Iris pigment epithelial cell (primary cell): ENCODE results near the gene PRRX2.

Source experiments
- DNase-seq: peaks from one replicate; pipeline ENCODE4 v3.0.0-alpha.2; 2011; ENCODE audit warnings: low read depth

Gene PRRX2

DNA sequence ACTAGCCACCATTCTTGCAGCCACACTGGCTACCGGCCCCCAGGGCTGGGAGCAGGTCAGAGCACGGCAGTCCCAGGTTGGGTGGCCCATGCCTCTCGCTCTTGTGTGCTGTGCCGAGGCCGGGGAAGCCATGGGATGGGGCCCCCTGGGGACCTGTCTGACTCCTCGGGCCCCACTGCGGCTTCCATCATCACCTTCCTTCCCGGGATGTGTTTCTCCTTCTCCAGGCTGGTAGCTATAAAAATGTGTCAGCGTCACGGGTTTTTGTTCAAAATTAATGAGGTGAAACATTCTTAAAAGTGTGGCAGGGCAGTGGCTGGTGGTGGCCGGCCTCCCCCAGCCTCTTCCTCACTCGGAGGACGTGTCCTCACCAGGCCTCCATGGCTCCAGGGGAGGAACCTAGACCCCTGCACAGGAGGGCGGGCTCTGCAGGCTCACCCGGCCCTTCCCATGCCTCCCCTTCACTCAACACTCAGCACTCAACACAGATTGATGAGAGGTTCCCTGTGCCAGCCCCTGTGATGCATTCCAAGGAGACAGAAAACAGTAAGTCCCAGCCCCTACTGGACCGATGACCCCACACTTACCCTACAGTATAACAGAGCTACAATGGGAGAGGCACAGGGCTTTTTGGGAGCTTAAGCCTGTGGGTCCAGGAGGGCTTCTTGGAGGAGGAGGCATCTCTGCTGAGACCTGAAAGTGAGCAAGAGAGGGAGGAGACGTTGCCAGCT, 44.2 kb downstream of the PRRX2 start:
- no peak for DNase-seq

DNA sequence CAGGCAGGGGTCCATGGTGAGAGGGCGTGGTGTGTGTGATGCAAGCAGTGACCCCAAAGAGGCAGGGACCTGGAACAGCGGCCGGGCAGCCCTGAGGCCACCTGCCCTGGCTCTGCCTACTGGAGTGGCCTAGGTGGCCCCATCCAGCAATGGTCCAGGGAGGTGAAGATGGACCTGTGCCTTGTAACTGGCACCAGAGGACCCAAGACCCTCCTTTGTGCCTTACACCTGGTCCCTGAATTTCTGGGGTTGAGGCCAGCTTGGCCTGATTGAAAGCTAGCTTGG, 44.7 kb downstream of the PRRX2 start:
- no peak for DNase-seq

DNA sequence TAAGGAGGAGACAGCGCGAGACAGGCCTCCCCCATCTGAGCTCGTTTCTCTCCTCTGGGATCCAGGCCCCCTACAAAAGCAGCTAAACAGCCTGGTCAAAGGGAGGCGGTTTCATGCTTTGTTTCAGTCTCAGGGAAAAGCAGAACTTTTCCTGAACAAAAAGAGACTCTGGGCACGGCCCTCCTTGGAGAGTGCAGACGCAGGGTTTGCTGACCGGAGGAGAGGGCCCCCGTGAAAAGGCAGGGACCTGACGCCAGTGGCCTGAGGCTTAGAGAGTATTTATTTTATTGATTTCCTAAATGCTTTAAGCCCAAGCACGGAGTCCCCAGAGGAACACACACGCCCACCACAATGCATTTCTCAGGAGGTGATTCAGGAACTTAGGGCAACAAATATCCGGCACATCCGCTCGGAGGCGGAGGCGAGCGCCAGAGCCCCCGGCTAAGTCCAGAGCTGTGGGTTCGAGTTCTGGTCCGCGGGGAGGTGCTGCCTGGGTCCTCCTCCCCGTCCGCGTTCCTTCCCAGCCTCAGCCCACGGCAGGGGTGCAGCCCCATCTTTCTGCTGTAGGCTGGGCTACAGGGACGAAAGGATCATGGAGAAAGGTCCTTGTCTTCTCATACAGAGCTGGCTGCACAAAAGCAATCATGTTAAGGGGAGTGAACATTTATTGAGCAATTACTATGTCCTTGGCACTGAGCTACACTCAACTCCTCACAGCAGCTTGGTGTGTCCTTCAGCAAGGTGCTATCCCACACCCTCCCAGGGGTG, 47.4 kb downstream of the PRRX2 start:
- peak; percentile 79 for DNase-seq

DNA sequence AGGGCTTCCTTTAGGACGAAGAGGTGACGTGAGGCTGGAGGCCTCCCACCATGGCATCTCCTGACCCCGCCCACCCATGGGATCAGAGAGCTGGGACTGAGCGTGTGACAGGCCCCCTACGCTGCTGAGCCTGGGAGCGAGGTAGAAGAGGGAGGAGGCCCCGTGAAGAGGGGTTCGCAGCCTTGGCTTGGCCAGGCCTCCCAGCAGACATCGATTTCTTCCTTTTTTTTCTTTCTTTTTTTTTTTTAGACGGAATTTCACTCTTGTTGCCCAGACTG, 47.9 kb downstream of the PRRX2 start:
- no peak for DNase-seq

DNA sequence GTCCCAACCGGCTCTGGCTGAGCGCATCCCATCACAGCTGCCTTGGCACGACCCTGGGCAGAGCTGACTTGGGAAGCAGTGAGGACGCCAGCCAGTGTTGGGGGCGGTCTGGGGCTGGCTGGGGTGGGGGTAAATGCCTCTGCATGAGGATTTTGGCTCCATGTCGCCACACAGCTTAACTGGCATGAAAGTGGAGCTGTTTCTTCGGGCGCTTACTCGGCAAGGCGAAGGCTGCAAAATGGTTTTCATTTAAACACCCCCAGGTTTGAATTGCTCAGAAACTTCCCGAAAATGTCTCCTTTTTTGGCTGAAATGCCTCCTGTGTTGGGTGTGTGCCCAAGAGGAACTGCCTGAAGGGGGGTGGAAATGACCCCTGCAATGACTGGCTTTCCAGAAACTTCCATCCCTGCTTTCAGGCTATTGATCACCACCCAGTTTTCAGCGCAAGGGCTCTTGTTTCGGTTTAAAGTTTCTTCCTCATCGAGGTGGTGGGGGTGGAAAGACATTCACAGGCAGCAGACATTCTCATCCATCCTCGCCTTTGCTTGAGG, 49.1 kb downstream of the PRRX2 start:
- DNase-seq, result no peak

DNA sequence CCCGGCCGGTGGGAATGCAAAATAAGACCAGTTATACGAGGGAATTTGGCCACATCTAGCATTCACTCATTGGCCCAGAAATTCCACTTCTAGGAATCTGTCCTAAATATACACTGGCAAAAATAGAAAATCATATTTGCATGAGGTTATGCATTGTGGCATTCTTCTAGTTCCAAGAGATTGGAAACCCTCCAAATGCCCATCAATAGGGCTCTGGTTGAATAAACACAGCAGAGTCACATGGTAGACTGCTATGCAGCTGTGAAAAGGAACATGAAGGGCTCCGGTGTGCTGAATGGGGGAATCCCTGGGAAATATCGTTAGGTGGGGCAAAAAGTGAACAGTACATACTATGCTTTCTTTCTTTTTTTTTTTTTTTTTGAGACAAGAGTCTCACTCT, 50.6 kb downstream of the PRRX2 start:
- peak; percentile 48 for DNase-seq

DNA sequence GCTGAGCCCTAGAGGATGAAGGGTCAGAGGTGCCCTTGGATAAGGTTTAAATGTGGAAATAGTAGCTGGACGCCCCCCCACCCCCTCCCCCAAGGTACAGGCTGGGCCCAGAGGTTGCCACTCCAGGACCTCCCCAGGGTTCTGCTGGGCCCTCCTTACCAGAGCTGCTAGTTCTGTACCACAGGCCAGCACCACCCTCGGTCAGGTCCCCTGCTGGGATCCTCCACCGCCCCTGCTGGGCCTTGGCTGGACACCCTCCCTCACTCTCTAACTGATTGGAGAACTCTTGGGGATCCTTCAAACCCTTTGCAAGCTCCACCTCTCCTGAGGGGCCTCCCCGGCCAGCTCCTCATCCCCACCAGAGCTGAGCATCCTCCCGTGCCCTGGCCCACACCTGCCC, 52.5 kb downstream of the PRRX2 start:
- no peak for DNase-seq

DNA sequence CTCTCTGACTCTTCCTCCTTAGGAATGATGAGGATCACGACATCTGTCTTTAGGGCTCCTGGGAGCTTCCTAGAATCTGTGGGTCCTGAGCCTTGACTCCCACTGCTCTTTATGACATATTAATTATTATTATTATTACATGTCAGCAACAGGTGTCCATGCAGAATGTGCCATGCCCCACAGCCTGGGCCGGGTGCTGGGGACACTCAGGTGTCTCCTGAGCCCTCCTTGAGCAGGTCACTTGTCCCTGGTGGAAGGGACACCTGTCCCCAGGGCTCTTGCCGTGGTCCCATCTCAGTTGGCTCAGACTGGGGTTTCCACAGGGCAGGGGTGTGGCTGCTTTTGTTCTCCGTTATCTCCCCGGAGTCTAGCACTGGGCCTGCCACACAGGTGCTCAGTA, 53.2 kb downstream of the PRRX2 start:
- no peak for DNase-seq

DNA sequence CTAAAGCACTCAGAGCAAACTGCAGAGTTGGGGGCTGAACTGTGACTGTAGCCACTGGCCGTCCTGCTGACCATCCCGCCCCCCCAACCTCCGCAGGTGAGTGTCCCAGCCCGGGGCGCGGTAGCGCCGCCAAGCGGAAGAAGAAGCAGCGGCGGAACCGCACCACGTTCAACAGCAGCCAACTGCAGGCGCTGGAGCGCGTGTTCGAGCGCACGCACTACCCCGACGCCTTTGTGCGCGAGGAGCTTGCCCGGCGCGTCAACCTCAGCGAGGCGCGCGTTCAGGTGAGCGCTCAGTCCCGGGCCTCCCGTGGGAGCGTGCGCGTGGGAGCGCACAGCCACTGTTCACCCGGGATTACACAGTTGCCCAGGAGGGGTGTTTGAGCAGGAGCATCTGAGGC, 53.7 kb downstream of the PRRX2 start:
- no peak for DNase-seq

DNA sequence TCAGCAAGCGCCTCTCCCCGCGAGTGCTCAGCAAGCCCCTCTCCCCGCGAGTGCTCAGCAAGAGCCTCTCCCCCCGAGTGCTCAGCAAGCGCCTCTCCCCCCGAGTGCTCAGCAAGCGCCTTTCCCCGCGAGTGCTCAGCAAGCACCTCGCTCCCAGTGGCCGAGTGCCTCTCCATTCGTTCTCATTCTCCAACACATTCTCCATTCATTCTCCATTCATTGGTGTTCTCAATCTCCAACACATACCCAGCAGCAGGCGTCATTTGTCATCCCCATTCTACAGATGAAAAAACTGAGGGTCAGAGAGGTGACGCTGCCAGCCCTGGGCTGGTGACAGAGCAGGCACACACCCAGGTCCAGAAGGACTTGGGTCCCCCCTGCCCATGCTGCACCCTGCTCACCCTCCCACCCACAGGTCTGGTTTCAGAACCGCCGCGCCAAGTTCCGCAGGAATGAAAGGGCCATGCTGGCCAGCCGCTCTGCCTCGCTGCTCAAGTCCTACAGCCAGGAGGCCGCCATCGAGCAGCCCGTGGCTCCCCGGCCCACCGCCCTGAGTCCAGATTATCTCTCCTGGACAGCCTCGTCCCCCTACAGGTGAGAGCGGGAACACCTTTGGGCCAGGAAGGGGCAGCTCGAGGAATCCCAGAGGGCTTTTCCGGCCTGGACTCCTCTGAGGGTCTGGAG, 54.9 kb downstream of the PRRX2 start:
- DNase-seq, result no peak

DNA sequence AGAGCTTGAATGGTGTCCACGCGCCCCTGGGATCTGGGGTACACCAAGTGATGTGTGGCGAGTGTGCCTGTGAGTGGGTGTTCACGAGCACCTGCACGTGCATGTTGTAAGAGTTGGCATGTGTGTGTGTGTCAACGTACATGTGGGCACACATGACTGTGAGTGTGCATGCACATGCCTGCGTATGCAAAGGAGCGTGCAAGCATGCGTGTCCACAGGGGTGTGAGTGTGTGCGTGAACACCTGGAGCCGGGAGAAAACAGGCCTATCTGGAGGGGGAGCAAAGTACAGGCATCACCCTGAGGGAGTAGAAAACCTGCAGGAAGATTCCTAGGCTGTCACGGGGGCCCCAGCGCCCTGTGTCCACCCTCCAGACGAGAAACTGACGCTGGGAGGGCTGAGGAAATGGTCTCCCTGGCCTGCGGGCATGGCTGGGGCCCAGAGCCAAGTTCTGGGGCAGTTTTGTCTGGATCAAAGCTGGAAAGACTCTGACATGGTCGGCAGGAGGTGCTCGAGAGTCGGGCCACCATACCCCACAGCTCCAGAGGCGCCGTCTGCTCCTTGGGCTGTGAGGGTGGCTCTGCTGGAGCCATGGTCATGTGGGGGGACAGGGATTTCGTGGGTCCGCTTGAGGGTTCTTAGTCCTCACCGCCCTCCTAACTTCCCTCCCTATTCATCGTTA, 55.6 kb downstream of the PRRX2 start:
- no peak for DNase-seq

DNA sequence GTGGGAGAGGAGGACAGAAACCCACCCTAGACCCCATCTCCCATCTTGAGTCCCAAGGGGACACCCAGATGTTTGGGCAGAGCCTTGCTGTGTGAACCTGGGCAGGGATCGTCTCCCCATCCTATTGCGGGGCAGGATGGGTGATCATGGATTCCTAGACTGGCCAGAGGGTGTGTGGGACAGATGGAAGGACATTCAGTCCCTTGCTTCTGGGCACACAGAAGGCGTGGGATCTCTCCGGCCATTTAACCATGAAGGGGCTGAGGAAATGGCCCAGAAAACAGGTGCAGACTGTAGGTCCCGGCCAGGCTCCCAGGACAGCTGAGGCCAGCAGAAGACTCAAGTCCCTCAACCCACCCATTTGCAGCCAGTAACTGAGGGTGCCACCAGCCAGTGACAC, 57.5 kb downstream of the PRRX2 start:
- DNase-seq, result no peak

DNA sequence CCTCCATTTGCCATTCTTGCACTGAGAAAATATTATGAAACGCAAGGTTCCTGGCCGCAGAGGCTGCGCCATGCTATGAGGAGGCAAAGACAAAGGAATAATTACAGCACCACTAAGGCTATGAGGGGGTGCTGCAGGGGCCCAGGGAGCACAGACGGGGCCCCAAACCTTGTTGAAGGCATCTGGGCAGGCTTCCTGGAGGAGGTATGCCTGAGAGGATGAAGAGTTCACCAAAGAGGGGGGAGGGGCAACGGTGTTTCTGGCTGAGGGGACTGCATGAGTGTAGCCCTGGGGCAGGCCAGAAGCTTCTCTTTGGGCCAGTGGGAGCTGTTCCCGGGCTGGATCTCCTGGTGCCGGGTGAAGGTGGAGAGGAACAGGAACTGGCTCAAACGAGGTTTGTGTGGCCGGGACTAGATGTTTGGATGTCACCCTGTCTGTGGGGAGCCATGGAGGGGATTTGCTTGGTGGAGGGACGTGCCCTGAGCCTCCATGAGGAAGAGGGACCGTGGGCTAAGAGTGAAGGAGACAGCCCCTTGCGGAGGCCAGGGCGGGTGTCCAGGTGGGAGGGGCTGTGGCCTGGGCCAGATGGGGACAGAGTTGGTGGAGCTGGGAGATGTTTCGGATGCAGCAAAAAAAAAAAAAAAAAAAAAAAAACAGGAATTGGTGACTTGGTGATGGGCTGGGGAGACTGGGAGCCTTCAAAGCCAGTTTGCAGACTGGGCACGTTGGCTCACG, 59.2 kb downstream of the PRRX2 start:
- DNase-seq, result no peak

DNA sequence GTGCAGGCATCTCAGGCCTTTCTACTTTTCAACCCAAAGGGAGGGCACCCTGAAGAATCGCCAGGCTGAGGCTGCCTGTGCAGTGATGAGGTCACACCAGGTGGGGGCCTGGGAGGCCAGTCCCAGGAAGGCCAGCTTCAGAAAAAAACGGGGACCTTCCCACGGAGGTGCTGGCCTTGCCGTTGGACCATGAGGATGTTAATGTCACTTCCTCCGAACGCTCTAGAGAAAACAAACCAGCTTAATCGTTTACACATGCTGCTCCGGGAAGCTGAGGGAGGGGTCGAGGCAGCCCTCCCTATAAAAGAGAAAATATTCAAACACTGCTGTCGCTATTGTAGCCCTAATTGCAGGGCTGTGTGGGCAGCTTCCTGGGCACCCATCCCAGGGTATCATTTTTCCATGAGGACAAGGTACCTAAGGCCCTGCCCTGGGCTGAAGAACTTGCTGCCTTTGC, 60.4 kb downstream of the PRRX2 start:
- no peak for DNase-seq

DNA sequence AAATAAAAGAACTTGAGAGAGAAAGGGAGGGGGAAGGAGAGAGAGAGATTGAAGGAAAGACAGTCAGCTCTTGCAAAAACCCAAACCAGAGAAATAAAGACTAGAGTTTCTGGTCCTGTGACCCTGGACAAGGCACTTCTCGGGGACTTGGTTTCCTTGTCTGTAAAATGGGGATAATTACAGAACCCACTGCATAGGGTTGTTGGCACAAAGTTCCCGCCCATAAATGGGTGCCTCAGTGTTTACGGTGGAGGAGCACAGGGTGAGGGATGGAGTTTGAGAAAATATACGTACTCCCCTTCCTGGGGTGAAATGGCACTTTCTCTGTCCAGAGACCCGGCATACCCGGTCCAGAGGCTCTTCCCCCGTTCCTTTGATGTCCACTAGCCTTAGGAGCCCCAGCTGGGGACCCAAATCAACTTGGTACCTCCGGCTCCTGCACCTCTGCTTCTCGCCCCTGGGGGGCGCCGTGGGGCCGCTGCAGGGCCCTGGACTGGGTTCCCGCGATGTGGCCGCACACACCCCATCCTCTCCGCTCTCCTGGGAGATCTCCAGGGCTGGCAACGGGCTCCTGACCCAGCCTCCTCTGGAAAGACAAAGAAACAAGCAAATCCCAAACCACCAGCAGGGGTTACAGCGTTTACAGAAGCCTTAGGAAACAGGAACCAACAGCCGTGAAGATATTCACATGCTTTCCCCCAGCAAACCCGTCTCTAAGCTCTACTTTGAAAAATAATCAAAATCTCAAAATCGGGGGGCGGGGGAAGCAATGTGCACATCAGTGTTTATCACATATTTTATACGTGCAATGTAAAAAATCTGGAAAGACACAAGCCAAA, 61.1 kb downstream of the PRRX2 start:
- DNase-seq, result peak; percentile 72

DNA sequence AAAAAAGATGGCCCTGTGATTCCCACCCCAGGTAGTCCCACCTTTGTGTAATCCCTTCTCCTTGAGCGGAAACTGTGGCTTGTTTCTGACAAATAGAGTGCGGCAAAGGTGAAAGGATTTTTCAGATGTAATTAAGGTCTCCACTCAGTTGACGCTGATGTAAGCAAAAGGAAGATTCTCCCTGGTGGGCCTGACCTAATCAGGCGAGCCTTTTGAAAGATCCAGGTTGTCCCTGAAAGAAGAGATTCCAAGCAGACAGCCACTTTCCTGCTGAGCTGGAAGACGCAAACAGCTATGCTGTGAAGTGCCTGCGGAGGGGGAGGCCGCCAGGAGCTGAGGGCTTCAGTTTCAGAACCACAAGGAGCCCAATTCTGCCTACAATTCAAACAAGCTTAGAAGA, 63.3 kb downstream of the PRRX2 start:
- no peak for DNase-seq

DNA sequence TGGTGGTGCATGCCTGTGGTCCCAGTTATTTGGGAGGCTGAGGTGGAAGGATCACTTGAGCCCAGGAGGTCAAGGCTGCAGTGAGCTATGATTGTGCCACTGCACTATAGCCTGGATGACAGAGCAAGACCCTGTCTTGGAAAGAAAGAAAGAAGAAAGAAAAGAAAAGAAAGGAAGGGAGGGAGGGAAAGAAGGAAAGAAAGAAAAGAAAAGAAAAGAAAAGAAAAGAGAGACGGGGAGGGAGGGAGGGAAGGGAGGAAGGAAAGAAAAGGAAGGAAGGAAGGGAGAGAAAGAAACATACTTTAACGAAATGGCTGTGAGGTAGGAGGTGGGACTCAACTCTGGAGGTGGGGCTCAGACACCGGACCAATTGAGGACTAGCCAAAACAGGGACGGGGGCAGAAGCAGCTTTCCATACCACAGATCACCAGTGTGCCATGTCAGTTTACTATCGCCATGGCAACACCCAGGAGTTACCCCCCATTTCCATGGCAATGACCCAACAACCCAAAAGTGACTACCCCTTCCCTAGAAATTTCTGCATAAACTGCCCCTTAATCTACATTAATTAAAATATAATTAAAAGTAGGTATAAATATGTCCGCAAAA, 66.1 kb downstream of the PRRX2 start:
- DNase-seq, result no peak

DNA sequence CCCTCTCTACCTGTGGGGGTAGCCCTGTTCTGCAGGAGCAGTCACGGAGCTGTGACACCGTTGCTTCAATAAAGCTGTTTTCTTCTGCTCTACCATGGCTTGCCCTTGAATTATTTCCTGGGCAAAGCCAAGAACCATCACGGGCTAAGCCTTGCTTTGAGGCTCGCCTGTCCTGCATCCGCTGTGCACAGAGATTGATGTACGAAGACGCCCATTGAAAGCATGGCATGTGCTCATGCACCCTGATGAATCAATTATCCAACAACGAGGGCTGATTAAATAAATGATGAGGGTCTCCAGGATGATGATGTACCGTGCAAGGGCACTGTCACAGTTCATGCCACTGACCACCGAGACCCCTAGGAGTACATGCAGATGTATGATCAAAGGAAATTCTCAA, 66.7 kb downstream of the PRRX2 start:
- DNase-seq, result no peak

DNA sequence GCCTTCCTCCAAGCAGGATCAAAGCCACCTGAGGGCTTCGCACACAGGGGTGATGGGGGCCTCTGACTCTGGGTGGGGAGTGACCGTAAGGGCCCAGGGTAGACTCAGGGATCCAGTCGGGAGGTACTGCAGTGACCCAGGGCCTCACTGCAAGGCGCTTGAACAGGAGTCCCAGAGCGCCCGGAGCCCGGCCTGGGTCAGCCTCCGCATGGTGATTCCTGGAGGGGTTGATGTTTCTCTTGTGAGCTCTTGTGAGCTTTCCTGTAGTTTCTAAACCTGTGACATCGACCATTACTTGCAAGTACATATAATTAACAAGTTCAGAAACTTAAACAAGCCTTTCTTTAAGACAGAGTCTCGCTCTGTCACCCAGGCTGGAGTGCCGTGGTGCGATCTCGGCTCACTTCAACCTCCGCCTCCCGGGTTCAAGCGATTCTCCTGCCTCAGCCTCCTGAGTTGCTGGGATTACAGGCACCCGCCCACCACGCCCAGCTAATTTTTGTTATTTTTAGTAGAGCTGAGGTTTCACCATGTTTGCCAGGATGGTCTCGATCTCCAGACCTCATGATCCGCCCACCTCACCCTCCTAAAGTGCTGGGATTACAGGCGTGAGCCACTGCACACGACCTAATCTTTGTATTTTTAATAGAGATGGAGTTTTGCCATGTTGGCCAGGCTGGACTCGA, 67.6 kb downstream of the PRRX2 start:
- no peak for DNase-seq

DNA sequence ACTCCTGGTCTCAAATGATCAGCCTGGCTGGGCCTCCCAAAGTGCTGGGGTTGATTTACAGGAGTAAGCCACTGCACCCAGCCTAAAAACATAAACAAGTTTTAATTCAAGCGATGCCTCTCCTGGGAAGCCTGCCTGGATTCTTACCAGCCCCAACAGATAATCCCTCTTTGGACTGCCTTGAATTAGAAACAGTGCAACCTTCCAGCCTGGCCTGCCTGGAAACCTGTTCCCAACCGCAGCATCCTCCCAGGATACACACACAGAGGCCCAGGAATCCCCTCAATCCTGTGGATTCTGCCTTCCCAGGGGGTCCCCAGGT, 68.1 kb downstream of the PRRX2 start:
- DNase-seq, result no peak
